GM12878 (cell line): ENCODE data around the gene SHC3. TPM values are rescaled to one million over a fixed set of nuclear protein-coding genes. Genes with fewer than 3 reads are reported as not detected.

Source experiments
- ATAC-seq: fragments of 200-7000 bp; cut with Tn5 transposase; 3 replicates; pipeline ENCODE4 v1.9.1; 2020; ENCODE audit warnings: mild to moderate bottlenecking, moderate library complexity
- BruUV-seq: library from RNA; stranded (reverse); fragments of 400-500 nt; replicated peaks from 2 replicates; lab custom pipeline; 2021; lab: Mats Ljungman, UMichigan
- CTCF ChIA-PET: fragments of 300-600 bp; sonication (Branson Sonifier 250); formaldehyde crosslinking; extraction: SDS; loops from one replicate; lab custom pipeline; 2021; ENCODE audit warnings: inconsistent platforms; lab: Yijun Ruan, JAX
- POLR2A ChIA-PET: fragments of 350-600 bp; formaldehyde crosslinking; extraction: SDS; loops from one replicate; lab custom pipeline; 2021; ENCODE audit warnings: inconsistent platforms; lab: Charles Lee
- RAD21 ChIA-PET: fragments of 300-600 bp; sonication (Branson Sonifier 250); formaldehyde crosslinking; loops from one replicate; lab custom pipeline; 2023; ENCODE audit warnings: antibody characterized with exemption; ENCODE audit not compliant: unreplicated experiment; lab: Charles Lee
- SMC1A ChIA-PET: fragments of 300-600 bp; sonication (Branson Sonifier 250); formaldehyde crosslinking; loops from one replicate; lab custom pipeline; 2023; ENCODE audit not compliant: unreplicated experiment, uncharacterized antibody; lab: Charles Lee
- DNase-seq: peaks from one replicate; pipeline ENCODE4 v3.0.0-alpha.2; 2011; ENCODE audit warnings: low read depth, low spot score
- FAIRE-seq: peaks from 3 replicates; lab custom pipeline; 2011; peaks lifted over from hg19 to GRCh38; lab: Jason Lieb, UNC
- H2AFZ ChIP-seq: 2 replicates; pipeline ENCODE4 v1.6.0; 2011; ENCODE audit warnings: low read depth, low read length, control low read depth; ENCODE audit not compliant: control insufficient read depth
- H3K27ac ChIP-seq: 2 replicates; pipeline ENCODE4 v1.5.1; 2011; ENCODE audit warnings: control low read depth; ENCODE audit not compliant: control insufficient read depth, insufficient read depth
- H3K27me3 ChIP-seq, 2 experiments: replicated peaks in 1 of 2; 2 replicates each; pipeline versions ENCODE4 v1.6.0 to v1.6.1; 2011; ENCODE audit warnings: low read length in 1 of 2; ENCODE audit not compliant: control insufficient read depth in 2 of 2, insufficient read depth in 2 of 2
- H3K36me3 ChIP-seq, 2 experiments: 2 replicates each; pipeline ENCODE4 v1.5.1; 2011; ENCODE audit warnings: low read length in 1 of 2; ENCODE audit not compliant: control insufficient read depth in 2 of 2, insufficient read depth in 2 of 2
- H3K4me1 ChIP-seq: 2 replicates; pipeline ENCODE4 v1.6.1; 2011; ENCODE audit warnings: mild to moderate bottlenecking, low read length, moderate library complexity, mixed read lengths; ENCODE audit not compliant: control insufficient read depth, insufficient read depth
- H3K4me2 ChIP-seq: 2 replicates; pipeline ENCODE4 v1.6.0; 2011; ENCODE audit warnings: control low read depth; ENCODE audit not compliant: control insufficient read depth, insufficient read depth
- H3K4me3 ChIP-seq: fragments of 200-600 bp; sonication (generic); 2 replicates; pipeline ENCODE4 v1.5.1; 2016
- H3K79me2 ChIP-seq: 2 replicates; pipeline ENCODE4 v1.6.0; 2011; ENCODE audit warnings: low read length; ENCODE audit not compliant: control insufficient read depth, insufficient read depth
- H3K9ac ChIP-seq: 2 replicates; pipeline ENCODE4 v1.8.0; 2011; ENCODE audit warnings: low read length, control low read depth, mixed read lengths; ENCODE audit not compliant: control insufficient read depth, insufficient read depth
- H3K9me3 ChIP-seq: replicated peaks from 3 replicates; pipeline ENCODE4 v1.5.1; 2011; ENCODE audit warnings: mild to moderate bottlenecking, low read length; ENCODE audit not compliant: control insufficient read depth, insufficient read depth
- H4K20me1 ChIP-seq: 2 replicates; pipeline ENCODE4 v1.6.0; 2011; ENCODE audit not compliant: control insufficient read depth, insufficient read depth
- ETV6 ChIP-seq, 2 experiments: fragments of 450-650 bp in 1 of 2; IDR thresholded peaks in 1 of 2; conservative IDR thresholded peaks in 1 of 2; 2 replicates each; pipeline ENCODE4 v1.6.1; 2014; ENCODE audit warnings: antibody characterized with exemption in 1 of 2, borderline replicate concordance in 1 of 2, low read depth in 1 of 2, mild to moderate bottlenecking in 1 of 2, moderate library complexity in 1 of 2
- MTA2 ChIP-seq: fragments of 450-650 bp; IDR thresholded peaks from 2 replicates; pipeline ENCODE4 v1.6.1; 2016; ENCODE audit warnings: low read depth, mild to moderate bottlenecking, moderate library complexity
- MXI1 ChIP-seq: fragments of 150-350 bp; IDR thresholded peaks from 2 replicates; pipeline ENCODE4 v1.6.1; 2011; ENCODE audit warnings: low read depth, mild to moderate bottlenecking, inconsistent platforms, low read length, improper control_type of control experiment
- POLR2AphosphoS2 ChIP-seq: IDR thresholded peaks from 2 replicates; pipeline ENCODE4 v1.6.1; 2011; ENCODE audit warnings: low read depth, mild to moderate bottlenecking, low read length, improper control_type of control experiment, moderate library complexity
- RBBP5 ChIP-seq: fragments of 200-600 bp; sonication (generic); conservative IDR thresholded peaks from 2 replicates; pipeline ENCODE4 v1.6.1; 2016
- SREBF2 ChIP-seq: IDR thresholded peaks from 2 replicates; pipeline ENCODE4 v1.6.1; 2012; ENCODE audit warnings: mild to moderate bottlenecking, low read length
- WRNIP1 ChIP-seq: IDR thresholded peaks from 2 replicates; pipeline ENCODE4 v1.6.1; 2011; ENCODE audit warnings: low read depth, low read length, improper control_type of control experiment, borderline replicate concordance
- ZNF384 ChIP-seq: IDR thresholded peaks from 2 replicates; pipeline ENCODE4 v1.6.1; 2012; ENCODE audit warnings: low read depth, mild to moderate bottlenecking, low read length, improper control_type of control experiment, borderline replicate concordance
- WGBS: methylation state at CpG from one replicate; pipeline ENCODE4 v1.1.6; 2016; ENCODE audit warnings: low lambda C conversion rate; ENCODE audit not compliant: insufficient replicate concordance, insufficient coverage; ENCODE audit errors: missing lambda C conversion rate; 5-methylcytosine and 5-hydroxymethylcytosine counted together
- in situ Hi-C: fragments of 300-500 bp; cut with MboI; formaldehyde crosslinking; loops from 9 replicates; pipeline ENCODE4 v1.14.3; 2018; ENCODE audit warnings: mixed read lengths
- intact Hi-C: fragments of 100-400 bp; cut with micrococcal nuclease; formaldehyde crosslinking; loops from one replicate; pipeline ENCODE4 v1.14.2; 2022; ENCODE audit not compliant: unreplicated experiment
- polyA plus RNA-seq, 11 experiments: library from polyadenylated mRNA; depleted of rRNA in 4 of 11; unstranded in 6 of 11; stranded (reverse) in 5 of 11; fragments of >200 nt; fragmentation: Nextera tagmentation in 4 of 11; fragmentation: Illumina TruSeq in 1 of 11; extraction: Ambion mirVana in 4 of 11; extraction: Trizol in 1 of 11; gene quantifications; 1 replicate in 1 of 11; 2 replicates in 10 of 11; pipeline versions ENCODE4 v1.2.1 to v1.2.3, GENCODE V29; 2011 to 2016; ENCODE audit warnings: inconsistent platforms in 2 of 11, missing spikeins in 2 of 11, low read depth in 1 of 11
- total RNA-seq, 4 experiments: library from RNA; depleted of rRNA in 3 of 4; stranded (reverse); fragments of >200 nt in 3 of 4; fragmentation: Illumina TruSeq in 1 of 4; extraction: Trizol in 1 of 4; gene quantifications; 2 replicates each; pipeline versions ENCODE4 v1.2.1 to v1.2.3, GENCODE V29; 2013 to 2021
- TF ChIP-seq, protein P1 (sequence below): fragments of 450-650 bp; formaldehyde crosslinking; IDR thresholded peaks from 2 replicates; pipeline ENCODE4 v1.4.0; 2020; ENCODE audit warnings: mild to moderate bottlenecking, moderate library complexity
- TF ChIP-seq, protein P2 (sequence below), 3 experiments: IDR thresholded peaks in 2 of 3; conservative IDR thresholded peaks in 1 of 3; 2 replicates each; pipeline ENCODE4 v1.5.1; 2011; ENCODE audit warnings: low read depth in 3 of 3, low read length in 3 of 3, mild to moderate bottlenecking in 3 of 3, control low read depth in 2 of 3, moderate library complexity in 2 of 3, inconsistent platforms in 1 of 3, mixed read lengths in 1 of 3; ENCODE audit not compliant: control insufficient read depth in 2 of 3, insufficient read depth in 1 of 3; ENCODE audit errors: extremely low read depth in 1 of 3
- TF ChIP-seq, protein P3 (sequence below): fragments of 450-650 bp; formaldehyde crosslinking; IDR thresholded peaks from 2 replicates; pipeline ENCODE4 v1.4.0; 2022; ENCODE audit warnings: mild to moderate bottlenecking, moderate library complexity
- TF ChIP-seq, protein P4 (sequence below): IDR thresholded peaks from 2 replicates; pipeline ENCODE4 v1.6.1; 2011; ENCODE audit warnings: borderline replicate concordance, low read depth, mild to moderate bottlenecking, moderate library complexity, mixed read lengths, low read length; ENCODE audit not compliant: insufficient read depth; ENCODE audit errors: extremely low read length

Gene SHC3
- total and polyA plus RNA-seq, 10 of the 15 experiments (the other 5 are each of a cell fraction or from before 2014, with no cell fraction given), result 0.01 to 0.06 TPM; not detected in 8

DNA sequence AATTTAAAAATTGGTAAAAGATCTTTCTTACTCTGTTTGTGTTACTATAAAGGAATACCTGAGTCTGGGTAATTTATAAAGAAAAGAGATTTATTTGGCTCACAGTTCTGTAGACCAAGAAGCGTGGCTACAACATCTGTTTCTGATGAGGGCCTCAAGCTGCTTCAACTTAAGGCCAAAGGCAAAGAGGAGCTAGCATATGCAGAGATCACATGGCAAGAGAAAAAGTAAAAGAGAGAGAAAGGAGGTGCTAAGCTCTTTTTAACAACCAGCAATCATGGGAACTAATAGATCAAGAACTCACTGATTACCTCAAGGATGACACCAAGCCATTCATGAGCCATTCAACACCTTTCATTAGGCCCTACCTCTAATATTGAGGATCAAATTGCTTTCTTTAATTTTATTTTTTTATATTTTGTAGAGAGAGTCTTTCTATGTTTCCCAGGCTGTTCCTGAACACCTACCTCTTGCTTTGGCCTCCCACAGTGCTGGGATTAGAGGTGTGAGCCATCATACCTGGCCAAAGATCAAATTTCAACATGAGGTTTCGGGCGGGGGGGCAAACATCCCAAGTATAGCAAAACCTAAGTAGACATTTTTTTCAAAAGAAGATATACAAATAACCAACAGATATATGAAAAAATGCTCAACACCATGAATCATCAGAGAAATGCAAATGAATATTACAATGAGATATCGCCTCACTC is 16.0 kb upstream of the SHC3 start:
- WGBS, result 33% methylated on average over 4 of the region's 4 CpGs
- in situ Hi-C loops, result no loop called here
- TF ChIP-seq SREBF2 (no peak), WRNIP1 (no peak), RBBP5 (no peak), ZNF384 (no peak), POLR2AphosphoS2 (no peak), MTA2 (no peak), ETV6 (conservative IDR thresholded peaks at IDR 0.05 in 1 of 2, IDR thresholded peaks at IDR 0.05 in 1 of 2; ENCODE audit: borderline replicate concordance in 1 of 2, low read depth in 1 of 2) (no peak), MXI1 (no peak)
- TF ChIP-seq, protein P1, sequence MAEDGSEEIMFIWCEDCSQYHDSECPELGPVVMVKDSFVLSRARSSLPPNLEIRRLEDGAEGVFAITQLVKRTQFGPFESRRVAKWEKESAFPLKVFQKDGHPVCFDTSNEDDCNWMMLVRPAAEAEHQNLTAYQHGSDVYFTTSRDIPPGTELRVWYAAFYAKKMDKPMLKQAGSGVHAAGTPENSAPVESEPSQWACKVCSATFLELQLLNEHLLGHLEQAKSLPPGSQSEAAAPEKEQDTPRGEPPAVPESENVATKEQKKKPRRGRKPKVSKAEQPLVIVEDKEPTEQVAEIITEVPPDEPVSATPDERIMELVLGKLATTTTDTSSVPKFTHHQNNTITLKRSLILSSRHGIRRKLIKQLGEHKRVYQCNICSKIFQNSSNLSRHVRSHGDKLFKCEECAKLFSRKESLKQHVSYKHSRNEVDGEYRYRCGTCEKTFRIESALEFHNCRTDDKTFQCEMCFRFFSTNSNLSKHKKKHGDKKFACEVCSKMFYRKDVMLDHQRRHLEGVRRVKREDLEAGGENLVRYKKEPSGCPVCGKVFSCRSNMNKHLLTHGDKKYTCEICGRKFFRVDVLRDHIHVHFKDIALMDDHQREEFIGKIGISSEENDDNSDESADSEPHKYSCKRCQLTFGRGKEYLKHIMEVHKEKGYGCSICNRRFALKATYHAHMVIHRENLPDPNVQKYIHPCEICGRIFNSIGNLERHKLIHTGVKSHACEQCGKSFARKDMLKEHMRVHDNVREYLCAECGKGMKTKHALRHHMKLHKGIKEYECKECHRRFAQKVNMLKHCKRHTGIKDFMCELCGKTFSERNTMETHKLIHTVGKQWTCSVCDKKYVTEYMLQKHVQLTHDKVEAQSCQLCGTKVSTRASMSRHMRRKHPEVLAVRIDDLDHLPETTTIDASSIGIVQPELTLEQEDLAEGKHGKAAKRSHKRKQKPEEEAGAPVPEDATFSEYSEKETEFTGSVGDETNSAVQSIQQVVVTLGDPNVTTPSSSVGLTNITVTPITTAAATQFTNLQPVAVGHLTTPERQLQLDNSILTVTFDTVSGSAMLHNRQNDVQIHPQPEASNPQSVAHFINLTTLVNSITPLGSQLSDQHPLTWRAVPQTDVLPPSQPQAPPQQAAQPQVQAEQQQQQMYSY (CRISPR knock-in tag), result no peak
- TF ChIP-seq, protein P2, sequence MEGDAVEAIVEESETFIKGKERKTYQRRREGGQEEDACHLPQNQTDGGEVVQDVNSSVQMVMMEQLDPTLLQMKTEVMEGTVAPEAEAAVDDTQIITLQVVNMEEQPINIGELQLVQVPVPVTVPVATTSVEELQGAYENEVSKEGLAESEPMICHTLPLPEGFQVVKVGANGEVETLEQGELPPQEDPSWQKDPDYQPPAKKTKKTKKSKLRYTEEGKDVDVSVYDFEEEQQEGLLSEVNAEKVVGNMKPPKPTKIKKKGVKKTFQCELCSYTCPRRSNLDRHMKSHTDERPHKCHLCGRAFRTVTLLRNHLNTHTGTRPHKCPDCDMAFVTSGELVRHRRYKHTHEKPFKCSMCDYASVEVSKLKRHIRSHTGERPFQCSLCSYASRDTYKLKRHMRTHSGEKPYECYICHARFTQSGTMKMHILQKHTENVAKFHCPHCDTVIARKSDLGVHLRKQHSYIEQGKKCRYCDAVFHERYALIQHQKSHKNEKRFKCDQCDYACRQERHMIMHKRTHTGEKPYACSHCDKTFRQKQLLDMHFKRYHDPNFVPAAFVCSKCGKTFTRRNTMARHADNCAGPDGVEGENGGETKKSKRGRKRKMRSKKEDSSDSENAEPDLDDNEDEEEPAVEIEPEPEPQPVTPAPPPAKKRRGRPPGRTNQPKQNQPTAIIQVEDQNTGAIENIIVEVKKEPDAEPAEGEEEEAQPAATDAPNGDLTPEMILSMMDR (IDR thresholded peaks at IDR 0.05 in 2 of 3, conservative IDR thresholded peaks at IDR 0.05 in 1 of 3; ENCODE audit: control insufficient read depth in 2 of 3, extremely low read depth in 1 of 3, insufficient read depth in 1 of 3, low read depth in 3 of 3, low read length in 3 of 3), result no peak
- TF ChIP-seq, protein P3, sequence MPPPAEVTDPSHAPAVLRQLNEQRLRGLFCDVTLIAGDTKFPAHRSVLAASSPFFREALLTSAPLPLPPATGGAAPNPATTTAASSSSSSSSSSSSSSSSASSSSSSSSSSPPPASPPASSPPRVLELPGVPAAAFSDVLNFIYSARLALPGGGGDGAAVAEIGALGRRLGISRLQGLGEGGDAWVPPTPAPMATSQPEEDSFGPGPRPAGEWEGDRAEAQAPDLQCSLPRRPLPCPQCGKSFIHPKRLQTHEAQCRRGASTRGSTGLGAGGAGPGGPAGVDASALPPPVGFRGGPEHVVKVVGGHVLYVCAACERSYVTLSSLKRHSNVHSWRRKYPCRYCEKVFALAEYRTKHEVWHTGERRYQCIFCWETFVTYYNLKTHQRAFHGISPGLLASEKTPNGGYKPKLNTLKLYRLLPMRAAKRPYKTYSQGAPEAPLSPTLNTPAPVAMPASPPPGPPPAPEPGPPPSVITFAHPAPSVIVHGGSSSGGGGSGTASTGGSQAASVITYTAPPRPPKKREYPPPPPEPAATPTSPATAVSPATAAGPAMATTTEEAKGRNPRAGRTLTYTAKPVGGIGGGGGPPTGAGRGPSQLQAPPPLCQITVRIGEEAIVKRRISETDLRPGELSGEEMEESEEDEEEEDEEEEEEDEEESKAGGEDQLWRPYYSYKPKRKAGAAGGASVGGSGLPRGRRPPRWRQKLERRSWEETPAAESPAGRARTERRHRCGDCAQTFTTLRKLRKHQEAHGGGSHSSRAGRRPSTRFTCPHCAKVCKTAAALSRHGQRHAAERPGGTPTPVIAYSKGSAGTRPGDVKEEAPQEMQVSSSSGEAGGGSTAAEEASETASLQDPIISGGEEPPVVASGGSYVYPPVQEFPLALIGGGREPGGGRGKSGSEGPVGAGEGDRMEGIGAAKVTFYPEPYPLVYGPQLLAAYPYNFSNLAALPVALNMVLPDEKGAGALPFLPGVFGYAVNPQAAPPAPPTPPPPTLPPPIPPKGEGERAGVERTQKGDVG (CRISPR knock-in tag), result no peak
- TF ChIP-seq, protein P4, sequence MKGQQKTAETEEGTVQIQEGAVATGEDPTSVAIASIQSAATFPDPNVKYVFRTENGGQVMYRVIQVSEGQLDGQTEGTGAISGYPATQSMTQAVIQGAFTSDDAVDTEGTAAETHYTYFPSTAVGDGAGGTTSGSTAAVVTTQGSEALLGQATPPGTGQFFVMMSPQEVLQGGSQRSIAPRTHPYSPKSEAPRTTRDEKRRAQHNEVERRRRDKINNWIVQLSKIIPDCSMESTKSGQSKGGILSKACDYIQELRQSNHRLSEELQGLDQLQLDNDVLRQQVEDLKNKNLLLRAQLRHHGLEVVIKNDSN, result no peak

More for the DNA sequence above, 16.0 kb upstream of the SHC3 start:
- RAD21 ChIA-PET, result no interaction called here
- H4K20me1 ChIP-seq, result no peaks in the 10 kb centered on the region
- H3K27me3 ChIP-seq, result no peaks in the 10 kb centered on the region
- H3K79me2 ChIP-seq, result no peaks in the 10 kb centered on the region
- H3K4me2 ChIP-seq, result no peak overlapping the region
- no peaks in the 10 kb centered on the region for H3K9me3 ChIP-seq
- no peaks in the 10 kb centered on the region for H3K36me3 ChIP-seq
- no peak overlapping the region for H3K4me3 ChIP-seq
- no peak overlapping the region for H3K27ac ChIP-seq
- intact Hi-C loops, result no loop called here
- POLR2A ChIA-PET, result no interaction called here
- FAIRE-seq, result no peak
- SMC1A ChIA-PET, result no interaction called here
- H3K9ac ChIP-seq, result no peak overlapping the region
- DNase-seq, result no peak
- BruUV-seq, result no TSS peak
- H2AFZ ChIP-seq, result no peak overlapping the region
- no peaks in the 10 kb centered on the region for H3K4me1 ChIP-seq
- no peak for ATAC-seq
- CTCF ChIA-PET, result no interaction called here
